ENCODE measurements around the gene CCDC51. TPM values are rescaled to one million over a fixed set of nuclear protein-coding genes. Genes with fewer than 3 reads are reported as not detected.
A peak's percentile ranks its signal among the peaks of the same experiment; 100 is the strongest.

The CCDC51 gene
- total RNA-seq, 4 donors from 2014 or later, result 23.4 to 33.3 (median 29.2) TPM

DNA sequence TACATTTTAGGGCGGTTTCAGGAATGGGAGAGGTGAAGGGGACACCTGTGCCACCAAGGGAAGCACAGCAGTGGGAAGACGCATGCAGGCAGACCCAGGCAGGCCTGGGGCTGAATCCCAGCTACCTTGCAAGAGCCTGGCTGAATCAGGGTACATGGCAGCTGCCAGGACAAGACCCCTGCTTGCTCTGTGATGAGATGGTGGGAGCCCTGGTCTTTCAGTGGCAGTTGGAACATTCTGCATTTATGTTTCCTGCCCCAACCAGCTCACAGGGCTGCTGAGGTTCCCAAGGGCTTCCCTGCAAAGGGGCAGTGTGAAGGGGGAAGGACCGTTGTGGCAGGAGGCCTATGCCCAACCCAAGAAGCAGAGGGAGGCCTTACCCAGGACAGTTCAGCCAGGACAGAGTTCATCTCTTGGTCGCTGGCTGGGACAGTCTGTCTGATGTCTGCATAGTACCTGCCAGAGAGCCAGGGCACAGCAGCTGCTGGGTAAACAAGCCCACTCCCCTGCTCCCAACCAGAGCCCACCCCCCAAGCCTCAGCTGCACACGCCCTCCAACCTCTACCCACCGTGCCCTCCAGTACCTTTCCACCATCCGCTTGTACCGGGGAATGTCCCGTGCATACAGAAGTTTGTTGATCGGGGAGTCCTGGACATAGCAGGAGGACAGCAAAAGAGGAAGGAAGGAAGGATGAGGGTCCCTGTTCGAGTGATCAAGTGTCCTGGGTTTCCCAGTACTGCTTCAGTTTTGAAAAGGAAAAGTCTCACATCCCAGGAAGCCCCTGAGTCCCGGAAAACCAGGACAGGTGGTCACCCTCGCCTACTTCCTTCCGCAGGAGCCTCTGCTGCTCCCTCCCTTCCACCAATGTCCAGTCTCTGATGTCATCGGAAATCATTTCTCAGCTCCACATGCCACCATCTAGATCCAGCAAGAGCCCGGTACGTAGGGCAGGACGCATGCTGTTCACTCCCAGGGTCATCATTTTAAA, 33.2 kb downstream of the CCDC51 start:
- H3K27me3 ChIP-seq, result no peaks in the 10 kb centered on the region
- H3K9me3 ChIP-seq, result no peaks in the 10 kb centered on the region
- WGBS, 2 donors, result 86% methylated on average over 16 to 17 of the region's 18 CpGs
- TF ChIP-seq EP300 (IDR thresholded peaks at IDR 0.05), result no peak
- no peak for TF ChIP-seq POLR2A (IDR thresholded peaks at IDR 0.05)
- TF ChIP-seq, protein P1, sequence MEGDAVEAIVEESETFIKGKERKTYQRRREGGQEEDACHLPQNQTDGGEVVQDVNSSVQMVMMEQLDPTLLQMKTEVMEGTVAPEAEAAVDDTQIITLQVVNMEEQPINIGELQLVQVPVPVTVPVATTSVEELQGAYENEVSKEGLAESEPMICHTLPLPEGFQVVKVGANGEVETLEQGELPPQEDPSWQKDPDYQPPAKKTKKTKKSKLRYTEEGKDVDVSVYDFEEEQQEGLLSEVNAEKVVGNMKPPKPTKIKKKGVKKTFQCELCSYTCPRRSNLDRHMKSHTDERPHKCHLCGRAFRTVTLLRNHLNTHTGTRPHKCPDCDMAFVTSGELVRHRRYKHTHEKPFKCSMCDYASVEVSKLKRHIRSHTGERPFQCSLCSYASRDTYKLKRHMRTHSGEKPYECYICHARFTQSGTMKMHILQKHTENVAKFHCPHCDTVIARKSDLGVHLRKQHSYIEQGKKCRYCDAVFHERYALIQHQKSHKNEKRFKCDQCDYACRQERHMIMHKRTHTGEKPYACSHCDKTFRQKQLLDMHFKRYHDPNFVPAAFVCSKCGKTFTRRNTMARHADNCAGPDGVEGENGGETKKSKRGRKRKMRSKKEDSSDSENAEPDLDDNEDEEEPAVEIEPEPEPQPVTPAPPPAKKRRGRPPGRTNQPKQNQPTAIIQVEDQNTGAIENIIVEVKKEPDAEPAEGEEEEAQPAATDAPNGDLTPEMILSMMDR (IDR thresholded peaks at IDR 0.05), result no peak
- peak; percentile 3 to 12 for DNase-seq (ENCODE audit: low spot score in 2 of 2)
- peak overlapping the region in 1 of 4 donors; percentile 88 for H3K27ac ChIP-seq
- H3K36me3 ChIP-seq, result peaks cover 0 to 91% (median 6%) of the 10 kb centered on the region in 3 donors
- H3K4me3 ChIP-seq, result no peak overlapping the region
- peaks cover 0 to 14% (median 5%) of the 10 kb centered on the region in 4 donors for H3K4me1 ChIP-seq

DNA sequence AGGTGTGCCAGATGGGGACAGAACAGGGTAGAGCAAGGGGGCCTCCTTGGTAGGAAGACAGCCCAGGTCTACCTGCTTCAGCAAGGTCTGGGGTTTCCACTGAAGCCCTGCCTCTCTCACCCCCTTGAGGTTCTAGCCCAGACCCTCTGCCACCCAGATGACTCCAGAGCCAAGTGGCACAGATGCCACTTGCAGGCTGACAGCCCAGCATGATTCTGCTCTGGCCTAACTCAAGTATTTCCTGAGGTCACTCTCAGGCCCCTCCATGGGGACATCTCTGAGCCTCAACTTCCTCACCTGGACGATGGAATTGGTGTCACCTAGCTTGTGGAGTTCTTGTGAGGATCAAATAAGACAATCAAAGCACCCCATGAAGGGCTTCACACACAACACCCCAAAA, 33.9 kb downstream of the CCDC51 start:
- no peaks in the 10 kb centered on the region for H3K9me3 ChIP-seq
- TF ChIP-seq POLR2A (IDR thresholded peaks at IDR 0.05), result no peak
- no peak for TF ChIP-seq EP300 (IDR thresholded peaks at IDR 0.05)
- TF ChIP-seq, protein P1 (IDR thresholded peaks at IDR 0.05), result no peak
- H3K27ac ChIP-seq, result peak overlapping the region in 1 of 4 donors; percentile 88
- H3K4me1 ChIP-seq, result peaks cover 0 to 21% (median 10%) of the 10 kb centered on the region in 4 donors
- WGBS, 2 donors, result 90% methylated on average over 1 of the region's 1 CpG; no CpG with 5 or more reads in 1 of the 2 donors
- no peak overlapping the region for H3K4me3 ChIP-seq
- peaks cover 0 to 83% (median 0%) of the 10 kb centered on the region in 3 donors for H3K36me3 ChIP-seq
- H3K27me3 ChIP-seq, result no peaks in the 10 kb centered on the region
- peak in 1 of 2 donors; percentile 5 for DNase-seq (ENCODE audit: low spot score in 2 of 2)

DNA sequence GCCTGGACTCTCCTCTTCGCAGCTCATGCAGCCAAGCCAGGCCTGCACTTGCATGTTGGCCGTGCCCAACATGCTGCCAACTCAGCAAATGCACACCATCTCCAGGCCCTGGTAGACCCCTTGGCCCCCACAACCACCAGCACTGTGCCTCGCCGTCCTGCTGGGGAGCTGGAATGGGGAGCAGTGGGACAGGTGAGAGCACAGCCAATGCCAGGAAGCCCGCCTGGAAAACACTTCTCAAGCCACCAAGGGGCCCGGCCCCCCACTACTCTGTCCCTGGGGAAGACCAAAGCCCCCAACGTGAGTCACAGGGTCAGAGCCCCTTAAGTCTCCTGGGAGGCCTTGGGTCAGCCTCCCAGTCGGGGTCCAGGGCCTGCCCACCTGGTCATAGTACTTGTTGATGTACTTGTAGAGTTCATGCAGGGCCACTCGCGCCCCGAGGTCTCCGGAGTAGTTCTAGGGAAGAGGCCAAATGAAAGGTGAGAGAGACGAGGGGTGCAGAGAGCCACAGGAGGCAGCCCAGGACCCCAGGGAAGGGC, 34.5 kb downstream of the CCDC51 start:
- Histone ChIP-seq H3K4me3 (no peak overlapping the region), H3K36me3 (peaks cover 0 to 77% (median 0%) of the 10 kb centered on the region in 3 donors), H3K4me1 (peaks cover 0 to 21% (median 10%) of the 10 kb centered on the region in 4 donors), H3K27me3 (no peaks in the 10 kb centered on the region), H3K27ac (peak overlapping the region in 1 of 4 donors; percentile 88), H3K9me3 (no peaks in the 10 kb centered on the region)
- peak in 1 of 2 donors; percentile 11 for DNase-seq (ENCODE audit: low spot score in 2 of 2)
- no peak for TF ChIP-seq POLR2A (IDR thresholded peaks at IDR 0.05)
- no peak for TF ChIP-seq EP300 (IDR thresholded peaks at IDR 0.05)
- TF ChIP-seq, protein P1 (IDR thresholded peaks at IDR 0.05), result no peak
- WGBS, 2 donors, result 79 to 88% methylated on average over 7 to 13 of the region's 13 CpGs

DNA sequence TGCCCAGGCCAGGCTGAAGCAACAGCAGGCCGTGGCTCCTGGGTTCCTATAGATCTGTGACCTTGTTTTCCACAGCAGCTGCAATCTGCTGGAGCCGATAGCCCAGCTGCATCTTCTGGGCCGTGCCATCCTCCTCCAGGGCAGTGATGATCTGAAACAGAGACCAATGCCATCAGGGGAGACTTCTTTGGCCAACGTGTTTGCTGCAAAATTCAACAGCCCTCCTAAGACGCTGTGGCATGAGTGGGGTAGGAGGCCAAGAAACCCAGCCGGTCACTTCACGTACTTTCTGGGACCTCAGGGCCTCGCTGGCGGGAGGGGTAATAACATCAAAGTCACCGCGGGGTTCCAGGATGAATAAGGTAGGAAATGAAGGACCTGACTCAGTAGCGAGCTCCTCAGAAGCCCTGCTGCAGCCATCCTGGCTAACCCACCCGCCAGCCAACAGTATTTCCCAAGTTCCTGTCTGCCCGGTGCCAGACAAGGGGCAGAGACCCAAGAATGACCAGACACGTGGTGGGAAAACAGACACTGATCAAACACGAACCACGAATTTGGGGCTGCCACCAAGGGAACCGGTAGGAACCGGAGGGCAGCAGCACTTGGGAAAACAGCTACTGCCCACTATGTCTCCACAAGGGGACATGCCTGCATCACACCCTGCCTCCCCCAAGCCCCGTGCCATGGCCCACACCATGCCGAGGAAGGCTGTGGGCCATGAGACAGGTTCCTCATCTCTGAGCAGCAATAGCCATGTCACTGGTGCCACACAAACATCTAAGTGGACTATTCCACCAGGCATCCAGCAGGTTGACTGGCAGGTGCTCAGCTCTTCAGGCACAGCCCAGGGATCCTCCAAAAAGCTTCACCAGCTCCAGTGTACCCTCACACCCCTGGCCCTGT, 35.2 kb downstream of the CCDC51 start:
- Histone ChIP-seq H3K4me1 (peaks cover 0 to 21% (median 10%) of the 10 kb centered on the region in 4 donors), H3K27me3 (no peaks in the 10 kb centered on the region), H3K27ac (peak overlapping the region in 2 of 4 donors; percentile 88 to 90), H3K36me3 (peaks cover 0 to 70% (median 0%) of the 10 kb centered on the region in 3 donors), H3K4me3 (no peak overlapping the region), H3K9me3 (no peaks in the 10 kb centered on the region)
- peak in 1 of 2 donors; percentile 11 for DNase-seq (ENCODE audit: low spot score in 2 of 2)
- TF ChIP-seq, protein P1 (IDR thresholded peaks at IDR 0.05), result no peak
- no peak for TF ChIP-seq EP300 (IDR thresholded peaks at IDR 0.05)
- 77 to 83% methylated on average over 19 to 21 of the region's 21 CpGs for WGBS, 2 donors

Data from tibial nerve (tissue), 4 donors.